Measurements from ENCODE around the gene HYCC2. TPM values are rescaled to one million over a fixed set of nuclear protein-coding genes. Genes with fewer than 3 reads are reported as not detected.

HYCC2 gene
- total and polyA plus RNA-seq, 2 of the 8 experiments (the other 6 are each of a cell fraction or from before 2014, with no cell fraction given) = 0.86 to 8.0 TPM

DNA sequence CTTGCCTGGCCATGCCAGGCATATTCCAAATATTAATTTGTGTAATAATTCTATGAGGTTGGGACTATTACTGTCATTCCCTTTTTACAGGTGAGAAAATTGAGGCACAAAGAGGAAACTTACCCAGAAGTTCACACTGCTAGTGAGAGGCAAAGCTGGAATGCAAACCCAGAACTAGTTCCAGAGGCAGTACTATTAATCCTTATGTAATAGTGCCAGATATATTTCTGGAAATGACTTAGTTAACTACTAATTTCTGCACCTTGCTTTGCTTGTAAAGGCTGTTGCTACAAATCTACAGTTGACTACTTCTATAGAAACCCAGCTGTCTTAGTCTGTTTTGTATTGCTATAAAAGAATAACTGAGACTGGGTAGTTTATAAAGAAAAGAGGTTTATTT, 39.1 kb upstream of the HYCC2 start (continued):
- no peak for TF ChIP-seq RFX5 (IDR thresholded peaks at IDR 0.05; ENCODE audit: borderline replicate concordance, low read depth, low read length)

Measured in H1 (cell line).